Endothelial cell of umbilical vein (primary cell): Measurements from ENCODE around the gene ME3.

Experiments
- EZH2 ChIP-seq: IDR thresholded peaks from 2 replicates; pipeline ENCODE4 v1.6.1; 2012; ENCODE audit warnings: borderline replicate concordance, low read depth, mild to moderate bottlenecking, moderate library complexity, low read length, inconsistent platforms; ENCODE audit not compliant: severe bottlenecking
- GATA2 ChIP-seq: IDR thresholded peaks from 2 replicates; pipeline ENCODE4 v1.7.0; 2011; ENCODE audit warnings: low read depth, mild to moderate bottlenecking, moderate library complexity, mixed read lengths, low read length; ENCODE audit not compliant: insufficient read length, insufficient read depth
- MAX ChIP-seq: IDR thresholded peaks from 2 replicates; pipeline ENCODE4 v1.6.1; 2011; ENCODE audit not compliant: insufficient read depth, insufficient read length
- POLR2A ChIP-seq: IDR thresholded peaks from 2 replicates; pipeline ENCODE4 v1.6.1; 2012; ENCODE audit warnings: low read depth, mild to moderate bottlenecking, control low read depth, low read length
- TF ChIP-seq, protein P1 (sequence below), 2 donors: IDR thresholded peaks; 1 replicate in 1 of 2; 2 replicates in 1 of 2; pipeline ENCODE4 v1.5.1; 2011; ENCODE audit warnings: low read length in 2 of 2, mild to moderate bottlenecking in 2 of 2, moderate library complexity in 2 of 2, control low read depth in 1 of 2, inconsistent platforms in 1 of 2, low read depth in 1 of 2; ENCODE audit not compliant: insufficient read depth in 1 of 2; ENCODE audit errors: extremely low read depth in 1 of 2

DNA sequence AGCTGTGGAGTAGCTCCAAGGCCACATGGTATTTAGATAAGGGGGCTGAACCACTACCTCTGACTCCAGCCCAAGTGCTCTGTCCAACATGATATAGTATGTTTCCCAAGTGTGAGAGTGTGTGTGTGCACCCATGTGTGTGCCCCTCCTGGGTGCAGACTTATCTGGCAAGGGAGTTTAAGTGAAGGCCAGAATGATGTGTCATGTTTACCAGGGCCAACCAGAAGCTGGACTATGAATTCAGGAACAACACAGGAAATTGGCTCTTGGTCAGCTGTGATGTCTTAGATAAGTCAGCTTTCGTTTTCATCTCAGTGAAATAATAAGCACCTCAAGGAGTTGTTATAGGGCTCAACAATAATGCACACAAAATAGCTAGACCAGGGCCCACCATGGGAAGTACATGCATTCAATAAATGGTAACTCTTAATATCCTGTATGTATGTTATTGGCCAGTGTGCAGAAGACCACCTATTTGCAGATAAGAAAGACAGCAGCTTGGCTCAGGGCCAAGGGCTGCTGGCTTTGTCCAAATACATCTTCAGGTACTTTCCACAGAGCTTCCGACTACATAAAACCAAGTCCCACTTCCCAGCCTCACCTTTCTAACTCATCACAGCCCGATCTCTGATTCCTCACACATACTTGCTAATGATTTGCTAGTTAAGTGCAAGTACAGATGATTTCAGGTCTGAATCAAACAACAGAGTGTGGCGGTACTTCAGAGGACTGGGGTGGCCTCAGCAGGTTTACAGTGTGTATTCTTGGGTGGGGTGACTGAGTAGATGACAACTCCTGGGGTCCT is 120.9 kb downstream of the ME3 start:
- no peak for TF ChIP-seq POLR2A
- TF ChIP-seq, protein P1, sequence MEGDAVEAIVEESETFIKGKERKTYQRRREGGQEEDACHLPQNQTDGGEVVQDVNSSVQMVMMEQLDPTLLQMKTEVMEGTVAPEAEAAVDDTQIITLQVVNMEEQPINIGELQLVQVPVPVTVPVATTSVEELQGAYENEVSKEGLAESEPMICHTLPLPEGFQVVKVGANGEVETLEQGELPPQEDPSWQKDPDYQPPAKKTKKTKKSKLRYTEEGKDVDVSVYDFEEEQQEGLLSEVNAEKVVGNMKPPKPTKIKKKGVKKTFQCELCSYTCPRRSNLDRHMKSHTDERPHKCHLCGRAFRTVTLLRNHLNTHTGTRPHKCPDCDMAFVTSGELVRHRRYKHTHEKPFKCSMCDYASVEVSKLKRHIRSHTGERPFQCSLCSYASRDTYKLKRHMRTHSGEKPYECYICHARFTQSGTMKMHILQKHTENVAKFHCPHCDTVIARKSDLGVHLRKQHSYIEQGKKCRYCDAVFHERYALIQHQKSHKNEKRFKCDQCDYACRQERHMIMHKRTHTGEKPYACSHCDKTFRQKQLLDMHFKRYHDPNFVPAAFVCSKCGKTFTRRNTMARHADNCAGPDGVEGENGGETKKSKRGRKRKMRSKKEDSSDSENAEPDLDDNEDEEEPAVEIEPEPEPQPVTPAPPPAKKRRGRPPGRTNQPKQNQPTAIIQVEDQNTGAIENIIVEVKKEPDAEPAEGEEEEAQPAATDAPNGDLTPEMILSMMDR (IDR thresholded peaks at IDR 0.05; ENCODE audit: extremely low read depth in 1 of 2, insufficient read depth in 1 of 2, low read depth in 1 of 2, low read length in 2 of 2): no peak
- TF ChIP-seq GATA2: peak; percentile 97
- no peak for TF ChIP-seq MAX
- TF ChIP-seq EZH2: no peak
